HG03457 (cell line): ENCODE data around the gene KCNIP1.

Experiments
- ATAC-seq: cut with Tn5 transposase; IDR thresholded peaks from one replicate; pipeline ENCODE4 v1.9.1; 2021; ENCODE audit warnings: moderate number of reproducible peaks; ENCODE audit not compliant: unreplicated experiment

KCNIP1 gene

DNA sequence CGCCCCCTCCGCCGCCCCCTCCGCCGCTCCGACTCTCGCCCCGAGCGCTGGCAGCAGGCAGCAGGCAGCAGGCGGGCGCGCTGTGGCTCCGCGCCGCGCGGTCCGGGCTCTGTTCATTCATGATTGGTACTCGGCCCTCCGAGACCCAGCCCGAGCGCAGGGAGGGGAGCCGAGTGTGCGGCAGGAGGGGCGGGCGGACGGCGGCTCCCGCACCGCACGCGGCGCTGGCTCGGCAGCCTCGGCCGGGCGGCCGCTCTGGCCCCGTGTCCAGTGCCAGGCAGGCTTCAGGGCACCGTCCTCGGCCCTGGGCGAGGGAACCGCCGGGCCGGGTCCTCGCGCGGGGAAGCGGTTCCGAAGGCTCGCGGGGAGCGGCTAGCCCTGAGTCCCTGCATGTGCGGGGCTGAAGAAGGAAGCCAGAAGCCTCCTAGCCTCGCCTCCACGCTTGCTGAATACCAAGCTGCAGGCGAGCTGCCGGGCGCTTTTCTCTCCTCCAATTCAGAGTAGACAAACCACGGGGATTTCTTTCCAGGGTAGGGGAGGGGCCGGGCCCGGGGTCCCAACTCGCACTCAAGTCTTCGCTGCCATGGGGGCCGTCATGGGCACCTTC is at the start of gene KCNIP1:
Gene KCNIP1 (plus strand): TSS at position 31 of the 607 bp plus-strand sequence.
- ATAC-seq = no peak

DNA sequence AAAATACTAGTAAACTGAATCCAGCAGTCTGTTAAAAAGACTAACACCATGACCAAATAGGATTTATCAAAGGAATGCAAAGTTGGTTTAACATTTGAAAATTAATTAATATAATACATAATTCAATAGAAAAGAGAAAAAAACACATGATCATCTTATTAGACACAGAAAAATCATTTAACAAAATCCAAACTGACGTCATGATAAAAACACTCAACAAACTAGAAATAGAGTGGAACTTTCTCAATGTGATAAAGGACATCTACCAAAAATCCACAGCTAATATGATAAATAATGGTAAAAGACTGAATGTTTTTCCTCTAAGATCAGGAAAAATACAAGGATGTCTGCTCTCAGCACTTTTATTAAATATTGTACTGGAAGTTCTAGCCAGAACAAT is 40.4 kb upstream of the KCNIP1 start:
- no peak for ATAC-seq

DNA sequence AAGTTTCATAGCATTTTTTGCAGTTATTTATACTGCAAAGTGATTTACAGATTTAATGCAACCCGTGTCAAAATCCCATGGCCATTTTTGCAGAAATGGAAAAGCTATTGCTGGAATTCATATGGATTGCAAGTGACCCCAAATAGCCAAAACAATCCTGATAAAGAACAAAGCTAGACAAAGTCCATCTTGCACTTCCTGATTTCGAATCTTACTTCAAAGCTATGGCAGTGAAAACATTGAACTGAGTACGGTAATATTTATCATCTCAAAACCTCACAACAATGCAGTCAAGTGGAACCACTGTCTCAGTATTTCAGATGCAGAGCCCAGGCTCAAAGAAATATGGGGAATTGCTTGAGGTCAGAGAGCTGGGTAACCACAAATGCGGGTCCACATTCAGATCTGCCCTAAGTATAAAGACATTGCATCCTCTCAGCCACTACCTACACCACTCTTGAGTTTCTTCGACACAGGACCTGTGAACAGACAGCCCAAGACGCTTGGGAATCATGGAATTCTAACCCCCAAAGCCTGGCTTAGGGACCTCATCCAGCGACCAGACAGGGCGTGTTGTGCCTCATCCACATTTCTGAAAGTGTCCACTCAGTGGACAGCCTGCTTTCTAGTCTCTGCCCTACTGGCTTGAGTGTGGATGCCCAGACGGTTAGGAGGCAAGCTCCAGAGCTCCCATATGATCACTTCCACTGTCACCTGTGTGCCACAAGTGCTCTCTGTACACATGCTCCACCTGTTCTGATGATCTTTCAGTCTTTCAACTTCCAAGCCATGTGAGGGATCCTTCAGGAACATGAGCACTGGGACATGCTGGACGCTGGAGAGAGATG is 39.3 kb upstream of the KCNIP1 start:
- no peak for ATAC-seq

DNA sequence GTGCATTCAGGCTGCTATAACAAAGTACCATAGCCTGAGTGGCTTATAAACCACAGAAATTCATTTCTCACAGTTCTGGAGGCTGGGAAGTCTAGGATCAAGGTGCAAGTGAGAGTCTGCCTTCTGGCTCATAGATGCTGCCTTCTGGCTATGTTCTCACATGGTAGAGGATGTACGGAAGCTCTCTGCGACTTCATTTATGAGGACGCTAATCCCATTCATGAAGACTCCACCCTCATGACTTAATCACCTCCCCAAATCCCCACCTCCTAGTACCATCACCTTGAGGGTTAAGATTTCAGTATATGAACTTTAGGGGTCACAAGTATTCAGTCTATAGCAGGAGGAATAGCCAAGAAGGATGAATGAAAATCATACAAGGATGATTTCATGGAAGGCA is 37.3 kb upstream of the KCNIP1 start:
- no peak for ATAC-seq

DNA sequence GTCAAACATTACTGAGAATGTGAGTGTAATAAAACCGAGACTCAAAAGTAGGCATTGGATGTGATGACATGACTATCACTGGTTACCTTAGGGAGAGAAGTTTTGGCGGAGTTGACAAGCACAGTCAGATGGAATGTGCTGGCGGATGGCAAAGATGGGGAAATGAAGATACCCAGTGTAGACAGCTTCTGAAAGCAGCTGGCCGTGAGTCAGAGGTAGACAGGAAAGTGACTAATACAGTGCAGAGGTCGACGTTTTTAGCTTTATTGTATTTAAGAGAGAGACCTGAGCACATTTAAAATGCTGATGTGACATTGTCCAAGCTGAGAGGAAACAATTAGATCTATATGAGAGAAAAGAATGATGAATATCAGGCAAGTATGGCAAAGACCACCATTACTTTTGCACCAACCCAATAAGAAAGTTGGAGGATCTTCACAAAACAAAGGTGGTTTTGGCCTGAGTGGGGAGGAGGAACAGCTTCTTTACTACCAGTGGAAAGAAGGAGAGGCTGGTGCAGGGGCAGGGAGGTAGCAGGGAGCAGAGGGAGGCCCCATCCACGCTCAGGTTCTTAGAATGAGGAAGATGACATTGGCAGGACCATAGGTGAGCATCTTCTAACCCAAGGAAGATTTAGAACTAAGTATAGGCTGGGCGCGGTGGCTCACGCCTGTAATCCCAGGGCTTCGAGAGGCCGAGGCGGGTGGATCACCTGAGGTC is 36.7 kb upstream of the KCNIP1 start:
- ATAC-seq = no peak

DNA sequence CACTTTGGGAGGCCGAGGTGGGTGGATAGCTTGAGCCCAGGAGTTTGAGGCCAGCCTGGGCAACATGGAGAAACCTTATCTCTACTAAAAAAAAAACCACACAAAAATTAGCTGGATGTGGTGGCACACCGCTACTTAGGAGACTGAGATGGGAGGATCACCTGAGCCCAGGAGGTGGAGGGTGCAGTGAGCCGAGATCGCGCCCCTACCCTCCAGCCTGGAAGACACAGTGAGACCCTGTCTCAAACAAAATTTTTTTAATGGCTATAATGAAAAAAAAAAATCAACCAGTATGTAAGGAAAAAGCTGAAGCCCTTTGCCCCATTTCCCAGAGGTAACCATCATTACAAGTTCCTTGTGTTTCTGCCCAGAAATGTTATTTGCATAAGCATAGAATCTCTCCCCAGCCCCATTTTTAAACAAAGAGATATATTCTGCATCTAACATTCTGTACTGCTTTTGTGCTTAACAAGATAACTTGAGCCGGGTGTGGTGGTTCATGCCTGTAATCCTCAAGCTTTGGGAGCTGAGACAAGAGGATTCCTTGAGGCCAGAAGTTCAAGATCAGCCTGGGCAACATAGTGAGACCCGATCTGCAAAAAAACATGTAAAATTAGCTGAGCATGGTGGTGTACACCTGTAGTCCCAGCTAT is 35.1 kb upstream of the KCNIP1 start:
- no peak for ATAC-seq

DNA sequence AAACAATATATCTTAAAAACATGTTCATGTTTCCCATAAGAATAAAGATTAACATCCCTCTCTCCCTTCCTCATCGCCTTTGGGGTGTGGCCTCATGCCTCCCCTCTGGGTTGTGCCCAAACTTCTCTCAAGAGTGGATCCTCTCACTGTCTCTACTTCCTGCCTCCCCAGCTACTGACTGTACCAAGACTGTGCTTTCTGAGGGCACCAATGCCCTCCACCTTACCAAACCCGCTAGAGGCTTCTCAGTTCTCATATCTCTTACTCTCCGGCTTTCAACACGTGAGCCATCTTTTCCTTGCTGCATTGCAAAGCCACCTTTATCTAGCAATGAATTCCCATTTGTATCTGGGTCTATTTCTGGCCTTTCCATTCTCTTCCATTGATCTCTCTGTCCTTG is 34.4 kb upstream of the KCNIP1 start:
- ATAC-seq = no peak

DNA sequence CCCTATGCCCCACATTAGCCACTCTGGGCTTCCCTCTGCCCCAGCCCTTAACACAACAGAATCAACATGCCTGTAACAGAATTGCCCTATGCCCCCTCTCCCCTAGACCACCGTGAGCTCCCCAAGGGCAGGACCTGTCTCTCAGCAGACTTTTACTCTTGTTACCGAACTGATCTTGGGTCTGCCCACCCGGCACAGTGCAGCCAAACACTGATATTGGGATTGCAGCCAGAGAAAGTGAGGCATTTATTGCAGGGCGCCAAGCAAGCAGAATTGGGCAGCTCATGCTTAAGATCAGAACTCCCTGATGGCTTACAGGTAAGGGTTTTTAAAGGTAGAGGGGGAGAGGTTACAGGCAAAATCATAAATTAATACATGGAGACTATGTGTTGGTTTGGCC is 33.5 kb upstream of the KCNIP1 start:
- no peak for ATAC-seq

DNA sequence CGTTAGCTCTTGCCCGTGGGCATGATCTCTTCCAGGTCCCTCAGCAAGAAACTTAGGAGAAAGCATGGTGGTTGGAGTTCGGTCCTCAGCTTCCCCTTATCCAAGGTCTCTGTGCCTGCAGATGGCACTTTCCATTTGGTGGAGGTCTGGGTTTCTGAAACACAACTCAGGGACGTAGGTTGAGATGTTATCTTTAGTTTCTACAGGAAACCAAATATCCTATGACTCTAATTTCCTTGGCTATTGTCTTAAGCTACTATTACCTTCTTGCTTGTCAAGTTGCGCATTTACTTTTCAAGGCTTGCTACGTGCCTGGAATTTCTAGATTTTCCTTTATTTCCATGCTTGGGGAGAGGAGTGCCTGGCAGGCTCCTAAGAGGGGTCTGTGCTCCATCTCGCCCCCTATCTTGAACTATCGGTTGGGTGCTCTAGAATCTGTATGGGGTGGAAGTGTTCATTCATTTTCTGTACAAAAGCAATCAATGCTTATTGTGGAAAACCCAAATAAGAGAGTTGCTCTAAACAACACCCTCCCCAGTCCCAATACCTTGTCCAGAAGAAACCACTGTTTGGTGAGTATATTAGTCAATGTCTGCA is 32.9 kb upstream of the KCNIP1 start:
- ATAC-seq = no peak

DNA sequence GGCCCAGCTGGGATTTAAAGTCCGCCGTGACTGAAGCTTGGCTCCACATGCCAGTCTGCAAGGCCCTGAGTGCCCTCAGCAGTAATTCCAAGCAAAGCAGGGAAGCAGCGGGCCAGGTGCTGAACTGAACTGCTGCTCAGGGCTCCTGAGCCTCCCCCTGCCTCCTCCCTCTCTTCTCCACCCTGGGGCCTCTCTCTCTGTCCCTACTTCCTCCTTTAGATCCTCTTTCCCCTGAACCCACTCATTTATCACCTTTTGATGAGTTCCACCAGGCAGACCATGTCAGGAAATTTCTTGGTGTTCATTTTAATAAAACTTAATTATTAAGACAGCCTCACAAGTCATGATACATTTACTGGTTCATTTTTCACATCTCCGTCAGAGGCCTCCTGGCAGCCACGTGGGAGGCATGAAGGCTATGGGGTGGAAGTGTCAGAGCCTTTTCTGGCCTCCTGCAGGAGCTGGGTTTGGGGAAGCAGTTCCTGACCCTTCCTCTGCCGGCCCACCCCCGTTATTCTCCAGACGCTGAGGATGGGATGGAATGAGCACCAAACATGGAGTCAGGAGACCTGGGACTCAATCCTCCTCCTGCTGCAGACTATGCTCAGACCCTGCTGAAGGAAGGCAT is 32.2 kb upstream of the KCNIP1 start:
- no peak for ATAC-seq

DNA sequence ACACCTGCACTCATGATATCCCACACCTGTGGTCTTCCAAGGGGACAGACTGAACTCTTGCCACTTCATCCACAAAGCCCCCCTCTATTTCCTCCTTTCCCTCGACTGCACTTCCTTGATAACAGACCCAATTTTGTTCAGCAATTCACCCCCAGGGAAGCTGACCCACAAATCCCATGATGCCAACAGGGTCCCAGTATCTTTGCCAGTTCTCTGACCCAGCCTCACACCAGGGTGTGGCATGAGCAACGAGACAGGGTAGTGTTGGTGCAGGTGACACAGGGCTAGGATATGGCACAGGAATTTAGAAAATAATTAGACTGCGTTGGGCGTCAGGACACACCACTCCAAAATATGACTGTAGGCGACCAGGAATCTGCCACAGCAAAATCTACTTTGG is 30.2 kb upstream of the KCNIP1 start:
- ATAC-seq = no peak

DNA sequence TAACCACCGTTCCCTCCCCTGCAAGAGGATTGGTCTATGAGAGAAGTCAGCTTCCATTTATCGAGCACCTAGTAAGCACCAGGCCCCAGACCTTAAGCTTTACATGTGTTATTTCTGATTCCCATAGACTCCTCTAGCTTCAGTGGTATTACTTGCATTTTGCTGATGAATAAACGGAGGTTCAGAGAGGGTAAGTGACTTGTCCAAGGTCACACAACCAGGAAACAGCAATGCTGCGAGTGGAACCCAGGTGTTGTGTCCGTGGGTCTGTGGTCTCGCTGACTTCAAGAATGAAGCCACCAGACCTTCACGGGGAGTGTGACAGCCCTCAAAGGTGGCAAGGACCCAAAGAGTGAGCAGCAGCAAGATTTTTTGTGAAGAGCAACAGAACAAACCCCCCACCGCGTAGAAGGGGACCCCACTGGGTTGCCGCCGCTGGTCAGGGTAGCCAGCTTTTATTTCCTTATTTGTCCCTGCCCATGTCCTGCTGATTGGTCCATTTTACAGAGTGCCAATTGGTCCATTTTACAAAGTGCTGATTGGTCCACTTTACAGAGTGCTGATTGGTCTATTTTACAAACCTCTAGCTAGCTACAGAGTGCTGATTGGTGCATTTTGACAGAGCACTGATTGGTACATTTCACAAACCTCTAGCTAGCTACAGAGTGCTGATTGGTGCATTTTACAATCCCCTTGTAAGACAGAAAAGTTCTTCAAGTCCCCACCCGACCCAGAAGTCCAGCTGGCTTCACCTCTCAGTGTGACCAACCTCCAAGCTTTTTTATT is 29.1 kb upstream of the KCNIP1 start:
- no peak for ATAC-seq

DNA sequence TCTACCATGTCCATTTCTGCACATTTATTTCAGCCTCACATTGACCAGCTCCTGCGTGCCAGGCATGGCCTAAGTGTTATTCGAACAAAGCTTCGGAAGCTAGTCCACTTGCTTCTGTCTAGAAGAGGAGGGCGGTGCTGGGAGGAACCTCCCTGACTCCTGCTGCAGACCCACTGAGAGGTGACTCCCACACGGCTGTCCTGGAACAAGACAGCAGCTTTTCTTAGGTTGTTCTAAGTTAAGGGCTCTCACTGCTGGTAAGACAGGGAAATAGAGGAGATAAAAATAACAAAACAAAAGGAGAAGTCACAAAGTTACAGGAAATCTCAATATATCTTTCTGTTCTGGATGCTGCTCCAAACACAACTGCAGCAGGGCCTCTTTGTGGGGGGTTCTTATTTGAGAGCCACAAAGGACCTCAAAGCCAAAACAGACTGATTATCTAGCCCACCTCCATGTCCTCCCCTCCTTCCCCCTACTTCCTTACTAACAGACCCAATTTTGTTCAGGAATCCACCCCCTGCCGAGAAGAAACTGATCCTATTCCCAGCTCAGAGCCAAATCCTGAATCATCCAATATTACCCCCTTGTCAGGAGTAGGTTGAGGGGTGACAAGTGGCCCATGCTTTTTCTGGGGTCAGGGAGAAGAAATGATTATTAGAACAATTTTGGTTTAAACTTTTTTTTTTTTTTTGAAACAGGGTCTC is 28.4 kb upstream of the KCNIP1 start:
- ATAC-seq = no peak

DNA sequence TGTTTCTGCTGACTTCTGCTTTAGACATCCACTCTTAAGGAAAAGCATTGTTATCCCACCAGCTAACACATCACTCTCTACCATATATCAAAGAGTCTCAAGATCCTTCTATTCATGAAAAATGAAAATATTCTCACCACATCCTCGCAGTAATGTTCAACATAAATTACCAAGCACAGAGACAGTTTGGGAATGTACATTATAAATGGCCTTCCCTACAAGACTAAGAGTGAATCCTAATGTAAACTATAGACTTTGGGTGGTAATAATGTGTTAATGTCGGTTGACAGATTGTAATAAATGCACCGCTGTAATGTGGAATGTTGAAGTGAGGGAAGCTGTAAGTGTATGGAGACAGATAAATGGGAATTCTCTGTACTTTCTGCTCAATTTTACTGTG is 27.1 kb upstream of the KCNIP1 start:
- ATAC-seq = no peak

DNA sequence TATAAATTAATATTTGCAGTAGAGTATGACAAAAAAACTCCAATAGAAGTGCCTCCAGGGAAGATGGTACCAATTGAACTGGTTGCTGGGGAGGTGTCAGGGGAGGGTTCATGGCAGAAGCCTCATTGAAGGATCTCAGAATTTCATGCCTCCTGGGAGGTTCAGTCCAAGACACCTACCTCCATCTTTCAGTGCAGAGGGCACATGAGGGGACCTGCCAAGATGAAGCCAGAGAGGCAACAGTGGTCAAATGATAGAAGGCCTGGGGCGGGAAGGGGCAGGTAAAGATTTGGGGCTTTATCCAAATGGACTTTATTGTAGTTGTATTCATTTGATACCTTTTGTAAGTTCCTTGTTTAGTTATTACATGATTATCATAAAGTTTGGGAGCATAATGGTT is 25.9 kb upstream of the KCNIP1 start:
- ATAC-seq = no peak

DNA sequence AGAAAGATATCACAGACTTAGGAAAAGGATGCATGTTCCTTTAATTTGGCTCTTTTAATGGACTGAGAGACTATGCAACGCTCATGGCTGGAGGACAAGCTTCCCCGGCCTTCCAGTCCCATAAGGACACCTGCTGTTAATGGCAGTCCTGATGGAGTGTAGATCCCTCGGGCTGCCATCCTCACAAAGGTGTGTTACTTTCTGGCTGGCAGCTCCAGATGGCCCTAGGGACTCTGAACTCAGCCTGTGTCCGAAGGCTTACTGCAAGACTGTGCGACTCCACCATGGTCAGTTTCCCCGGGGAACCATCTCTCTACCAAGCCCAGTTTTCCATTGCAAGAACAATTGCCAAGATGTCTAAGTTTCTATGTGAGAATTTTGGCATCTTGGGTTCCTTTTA is 25.5 kb upstream of the KCNIP1 start:
- ATAC-seq = no peak

DNA sequence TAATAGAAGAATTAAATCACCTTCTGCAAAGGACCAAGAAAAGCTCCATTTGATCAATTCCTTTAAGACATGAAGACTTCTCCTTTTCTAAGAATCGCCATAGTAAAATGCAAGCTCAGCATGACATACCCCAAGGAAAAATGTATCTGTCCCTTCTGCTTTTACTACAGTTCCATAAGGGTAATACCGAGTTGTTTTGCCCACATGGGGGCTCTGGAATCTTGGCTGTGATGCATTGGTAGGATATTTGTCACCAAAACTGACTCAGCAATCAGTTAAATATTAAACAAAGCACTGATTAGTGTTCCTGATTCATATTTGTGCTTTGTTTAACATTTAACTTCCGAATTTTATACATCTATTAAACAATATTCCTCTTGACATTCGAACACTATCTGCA is 24.3 kb upstream of the KCNIP1 start:
- no peak for ATAC-seq

DNA sequence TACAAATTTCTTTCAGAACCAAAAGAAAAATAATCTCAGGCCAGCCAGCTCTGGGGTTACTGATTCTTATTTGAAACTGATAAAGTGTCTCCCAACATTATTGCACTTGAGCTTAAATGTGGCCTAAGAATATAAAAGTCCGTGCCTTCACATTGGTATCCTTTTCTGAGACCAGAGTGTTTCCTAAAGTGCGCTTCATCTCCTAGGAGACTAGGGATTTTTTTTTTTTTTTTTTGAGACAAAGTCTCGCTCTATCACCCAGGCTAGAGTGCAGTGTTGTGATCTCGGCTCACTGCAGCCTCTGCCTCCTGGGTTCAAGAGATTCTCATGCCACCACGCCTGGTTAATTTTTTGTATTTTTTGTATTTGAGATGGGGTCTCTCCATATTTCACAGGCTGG is 23.6 kb upstream of the KCNIP1 start:
- ATAC-seq = no peak

DNA sequence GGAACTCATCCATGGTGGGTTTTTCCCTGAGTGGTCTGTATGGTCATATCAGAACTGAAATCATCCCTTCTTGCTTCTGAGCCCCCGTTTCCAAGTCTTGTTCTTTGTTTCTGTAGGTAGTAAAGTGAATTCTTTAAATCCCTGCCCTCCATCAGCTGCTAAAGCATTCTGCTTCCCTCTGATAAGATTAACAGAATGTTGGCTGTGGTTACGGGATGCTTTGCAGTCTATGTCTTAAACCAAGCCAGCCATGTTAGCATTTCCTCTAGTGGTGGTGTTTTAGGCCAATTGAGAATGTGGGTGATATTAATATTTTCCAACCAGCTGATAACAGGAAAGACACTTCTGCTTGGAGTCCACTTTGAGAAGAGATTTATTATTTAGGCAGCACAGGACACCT is 22.0 kb upstream of the KCNIP1 start:
- ATAC-seq = no peak
